GM19467 (cell line): ENCODE measurements around the gene OR2T29.
"Not testable (repeated sequence)": the region's sequence is repeated elsewhere in the genome, so short reads cannot be mapped to it uniquely, and the experiment has no call there.

ENCODE experiments used
- ATAC-seq: cut with Tn5 transposase; IDR thresholded peaks from one replicate; pipeline ENCODE4 v1.9.1; 2021; ENCODE audit warnings: mild to moderate bottlenecking, moderate library complexity; ENCODE audit not compliant: unreplicated experiment

The OR2T29 gene

DNA sequence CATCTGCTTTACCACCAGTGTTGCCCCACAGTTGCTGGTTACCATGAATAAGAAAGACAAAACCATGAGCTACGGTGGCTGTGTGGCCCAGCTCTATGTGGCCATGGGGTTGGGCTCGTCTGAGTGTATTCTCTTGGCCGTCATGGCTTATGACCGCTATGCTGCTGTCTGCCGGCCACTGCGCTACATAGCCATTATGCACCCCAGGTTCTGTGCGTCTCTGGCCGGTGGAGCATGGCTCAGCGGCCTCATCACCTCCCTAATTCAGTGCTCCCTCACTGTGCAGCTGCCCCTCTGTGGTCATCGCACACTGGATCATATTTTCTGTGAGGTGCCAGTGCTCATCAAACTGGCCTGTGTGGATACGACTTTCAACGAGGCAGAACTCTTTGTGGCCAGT is 40.7 kb downstream of the OR2T29 start:
- ATAC-seq = no peak

DNA sequence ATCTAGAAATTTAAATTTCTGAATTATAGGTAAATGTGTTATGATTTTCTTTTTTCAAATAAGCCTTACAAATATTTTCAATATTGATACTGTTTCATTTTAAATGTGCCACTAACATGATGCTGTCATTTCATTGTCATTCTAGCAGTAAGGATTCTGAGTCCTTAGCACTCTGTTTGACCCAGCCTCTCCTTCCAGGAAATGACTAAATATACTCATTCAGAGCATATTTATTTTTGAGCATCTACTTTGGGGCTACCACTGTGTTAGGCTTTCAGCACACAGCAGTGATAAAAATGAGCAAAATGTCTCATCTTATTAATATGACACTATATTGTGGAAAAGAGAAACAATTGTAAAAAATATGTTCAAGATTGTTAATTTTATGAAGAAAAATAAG is 52.4 kb downstream of the OR2T29 start:
- not testable (repeated sequence) for ATAC-seq

DNA sequence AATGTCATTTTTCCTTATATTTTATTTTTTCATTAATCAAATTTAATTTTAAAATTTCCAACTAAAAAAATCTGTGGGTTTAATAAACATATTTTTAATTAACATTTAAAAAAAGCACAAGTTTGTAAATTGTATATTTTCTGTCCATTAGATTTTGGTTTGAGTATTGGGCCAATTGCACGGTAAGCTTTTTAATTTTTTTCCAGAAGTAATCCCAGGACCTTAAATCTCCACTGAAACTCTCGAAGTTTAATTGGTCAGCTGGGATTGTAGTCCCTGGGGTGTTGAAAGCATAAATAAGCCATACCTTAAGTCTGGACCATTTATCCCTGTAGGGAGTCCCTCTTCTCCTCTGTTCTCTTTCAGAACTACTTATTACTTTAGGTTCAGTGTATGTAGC is 54.8 kb downstream of the OR2T29 start, which contains the start of gene OR2G6:
TSS of gene OR2G6 (plus strand) at position 301 of the 400 bp plus-strand sequence. CDS start 13,574 bp downstream, outside the sequence.
- ATAC-seq = not testable (repeated sequence)
